ENCODE measurements around the gene TMEM229A.
"Not testable (repeated sequence)": the region's sequence is repeated elsewhere in the genome, so short reads cannot be mapped to it uniquely, and the experiment has no call there.

Gene TMEM229A

DNA sequence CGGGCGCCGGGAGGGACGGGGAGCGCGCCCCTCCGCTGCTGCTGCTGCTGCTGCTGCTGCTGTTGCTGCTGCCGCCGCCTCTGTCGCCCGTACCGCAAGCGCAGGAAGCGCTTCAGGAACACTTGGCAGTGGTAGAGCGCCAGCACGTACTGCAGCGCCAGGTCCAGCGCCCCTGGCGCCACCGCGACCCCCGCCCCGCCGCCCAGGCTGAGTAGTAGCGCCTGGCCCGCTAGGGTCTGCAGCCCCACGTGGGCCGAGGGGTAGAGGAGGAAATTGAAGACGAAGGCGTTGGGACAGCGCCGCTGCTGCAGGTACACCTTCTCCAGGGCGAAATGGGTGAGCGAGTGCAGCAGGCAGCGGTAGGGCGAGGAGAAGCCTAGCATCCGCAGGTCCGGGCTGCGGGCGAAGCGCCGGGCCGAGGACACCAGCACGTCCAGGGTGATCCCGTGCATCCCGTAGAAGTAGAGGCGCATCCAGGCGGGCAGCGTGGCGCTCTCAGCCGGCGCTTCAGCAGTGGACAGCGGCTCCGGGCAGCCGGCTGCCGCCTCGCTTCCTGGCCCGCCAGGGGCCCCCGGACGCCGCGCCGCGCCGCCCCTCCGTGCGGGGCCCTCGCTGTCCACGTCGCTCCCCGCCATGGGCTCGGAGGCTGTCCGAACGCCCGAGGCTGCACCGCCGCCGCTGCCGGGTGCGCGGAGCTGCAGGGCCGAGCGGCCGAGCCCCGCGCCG is at the start of gene TMEM229A:
TSS of gene TMEM229A (minus strand) at position 699 of the 726 bp plus-strand sequence. CDS start at position 635, 64 bp downstream.
- DNase-seq: no peak

DNA sequence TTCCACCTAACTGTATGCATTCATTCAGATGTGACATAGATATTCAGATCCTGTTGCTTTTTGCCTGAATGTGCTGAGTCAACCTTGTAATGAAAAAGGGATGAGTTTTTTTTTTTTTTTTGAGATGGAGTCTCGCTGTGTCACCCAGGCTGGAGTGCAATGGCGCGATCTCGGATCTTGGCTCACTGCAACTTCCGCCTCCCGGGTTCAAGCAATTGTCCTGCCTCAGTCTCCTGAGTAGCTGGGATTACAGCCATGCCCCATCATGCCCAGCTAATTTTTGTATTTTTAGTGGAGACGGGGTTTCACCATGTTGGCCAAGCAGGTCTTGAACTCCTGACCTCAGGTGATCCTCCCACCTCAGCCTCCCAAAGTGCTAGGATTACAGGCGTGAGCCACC is 49.4 kb upstream of the TMEM229A start:
- not testable (repeated sequence) for DNase-seq

DNA sequence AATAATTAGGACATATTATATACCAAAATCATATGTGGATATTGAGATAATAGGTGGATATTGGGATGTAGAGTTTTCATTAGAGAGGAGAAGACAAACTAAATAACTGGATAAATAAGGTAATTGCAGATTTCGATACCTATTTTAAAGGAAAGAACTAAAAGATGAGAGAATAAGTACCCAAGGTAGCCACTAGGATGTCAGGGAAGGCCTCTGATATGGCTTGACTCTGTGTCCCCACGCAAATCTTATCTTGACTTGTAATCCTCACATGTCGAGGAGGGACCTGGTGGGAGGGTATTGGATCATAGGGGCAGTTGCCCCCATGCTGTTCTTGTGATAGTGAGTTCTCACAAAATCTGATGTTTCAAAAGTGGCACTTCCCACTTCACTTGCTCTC is 44.7 kb upstream of the TMEM229A start:
- DNase-seq: no peak

- DNase-seq: no peak
These were observed 44.0 kb upstream of the TMEM229A start for GRCh38 chr7:124076841-124077240.

DNA sequence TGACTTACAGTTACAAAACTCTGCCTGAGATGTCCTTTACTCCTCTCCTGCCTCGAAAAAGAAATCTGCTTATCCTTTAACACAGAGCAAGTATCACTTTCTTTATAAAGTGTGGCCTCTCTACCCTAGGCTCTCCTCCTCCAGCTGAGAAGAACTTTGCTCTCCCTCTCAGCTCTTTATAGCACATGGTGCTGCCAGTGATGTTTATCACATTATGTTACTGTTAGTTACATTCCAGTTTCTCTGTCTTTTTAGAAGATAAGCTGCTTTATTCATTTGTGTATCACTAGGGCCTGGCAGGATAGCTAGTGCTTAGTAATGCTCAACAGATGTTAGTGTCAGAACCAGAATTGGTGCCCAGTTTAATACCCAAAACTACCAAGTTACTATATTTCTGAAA is 41.1 kb upstream of the TMEM229A start:
- no peak for DNase-seq

GRCh38 chr7:124073310-124073645 is 40.4 kb upstream of the TMEM229A start:
- DNase-seq: no peak

DNA sequence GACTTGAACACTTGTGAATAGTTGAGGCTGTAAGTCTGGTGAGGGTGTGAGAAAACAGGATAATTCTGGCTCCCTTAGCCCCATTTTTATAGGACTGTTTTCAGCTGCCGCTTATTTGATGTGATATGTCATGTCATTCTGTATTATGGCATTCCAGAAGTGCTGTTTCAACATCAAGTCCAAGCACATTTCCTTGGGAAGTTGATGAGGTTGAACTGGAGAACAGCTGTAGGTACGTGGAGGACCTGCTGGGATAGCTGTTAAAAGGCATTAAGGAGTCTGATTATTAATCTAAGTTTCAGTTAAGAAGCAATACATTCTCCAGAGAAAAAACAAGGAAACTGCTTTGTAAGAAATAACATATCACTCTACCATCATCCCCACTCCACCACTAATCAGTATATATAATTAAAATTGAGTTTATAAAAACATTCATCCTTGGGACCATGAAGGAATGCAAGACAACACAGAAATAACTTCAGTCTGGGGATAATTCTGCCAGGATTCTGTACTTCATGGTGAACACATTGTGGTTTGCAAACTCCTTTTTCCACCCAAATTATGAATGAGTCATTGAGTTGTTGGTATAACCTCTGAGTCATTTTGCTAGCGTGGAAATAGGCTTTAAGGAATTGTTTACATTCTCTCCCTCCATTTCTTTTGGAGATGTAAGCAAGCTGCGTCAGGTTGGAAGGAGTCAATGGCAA is 39.9 kb upstream of the TMEM229A start:
- DNase-seq: no peak

DNA sequence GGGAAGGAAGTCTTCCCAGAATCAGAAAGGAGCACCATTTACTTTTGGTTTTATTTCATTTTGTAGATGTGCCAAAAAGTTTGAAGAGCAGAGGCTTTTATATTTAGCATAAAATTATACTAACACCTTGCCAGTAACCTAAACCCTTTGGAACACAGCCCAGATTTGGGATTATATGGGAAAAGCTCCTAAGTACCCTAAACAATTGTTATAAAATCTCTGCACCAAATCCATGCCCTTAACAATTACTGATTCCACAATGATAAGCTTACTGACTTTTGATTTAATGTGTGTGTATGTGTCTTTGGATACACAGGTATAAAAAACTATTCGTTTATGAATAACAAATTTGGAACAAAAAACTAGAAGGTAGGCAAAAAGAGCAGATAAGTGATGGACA is 39.0 kb upstream of the TMEM229A start:
- DNase-seq: no peak

DNA sequence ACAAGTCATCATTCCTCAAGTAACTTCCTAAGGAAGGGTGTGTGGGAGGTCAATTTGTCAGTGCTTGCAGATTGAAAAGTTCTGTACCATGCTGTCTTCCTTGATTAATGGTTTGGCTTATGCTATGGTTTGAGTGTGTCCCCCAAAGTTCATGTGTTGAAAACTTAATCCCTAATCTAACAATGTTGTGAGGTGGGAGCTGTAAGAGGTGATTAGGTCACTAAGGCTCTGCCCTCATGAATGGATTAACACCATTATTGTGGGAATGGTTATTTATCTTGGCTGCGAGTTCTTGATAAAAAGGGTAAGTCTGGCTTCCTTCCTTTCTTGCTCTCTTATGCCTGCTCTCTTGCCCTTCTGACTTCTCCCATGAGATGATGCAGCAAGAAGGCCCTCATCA is 29.3 kb upstream of the TMEM229A start:
- no peak for DNase-seq

GRCh38 chr7:124060528-124060927 is 27.7 kb upstream of the TMEM229A start:
- DNase-seq: no peak

- DNase-seq: no peak
These were observed 26.5 kb upstream of the TMEM229A start for GRCh38 chr7:124059375-124059774.

DNA sequence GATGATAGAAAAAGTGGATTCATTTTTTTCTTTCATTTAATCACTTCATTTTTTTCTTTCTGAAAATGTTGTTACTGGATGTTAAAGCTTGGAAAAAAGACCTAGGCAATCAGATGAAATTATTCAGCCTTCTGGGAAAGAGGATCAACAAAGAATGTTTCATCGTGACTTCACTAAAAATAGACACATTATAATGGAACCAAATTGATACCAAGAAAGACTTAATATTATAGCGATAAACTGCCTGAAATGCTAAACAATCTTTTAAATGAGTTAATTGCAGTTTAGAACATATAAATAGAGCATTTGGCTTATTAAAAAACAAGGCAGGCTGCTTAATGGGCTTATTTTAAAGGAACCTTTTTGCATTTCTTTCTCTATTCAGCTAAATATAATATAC is 25.6 kb upstream of the TMEM229A start:
- no peak for DNase-seq

DNA sequence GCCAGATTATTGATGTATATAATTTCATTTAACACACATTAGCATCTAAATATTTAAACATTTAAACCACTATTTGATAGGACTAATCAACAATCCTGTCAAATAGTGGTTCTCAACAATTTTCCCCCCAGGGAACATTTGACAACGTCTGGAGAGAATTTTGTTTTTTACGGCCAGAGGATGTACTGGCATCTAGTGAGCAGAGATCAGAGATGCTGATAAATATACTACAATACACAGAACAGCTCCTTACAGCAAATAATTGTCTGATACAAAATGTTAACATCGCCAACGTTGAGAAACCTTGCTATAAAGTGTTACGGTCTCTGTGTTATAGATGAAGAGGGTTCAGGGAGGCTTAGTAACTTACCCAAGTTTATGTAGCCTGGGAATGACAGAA is 25.0 kb upstream of the TMEM229A start:
- no peak for DNase-seq

DNA sequence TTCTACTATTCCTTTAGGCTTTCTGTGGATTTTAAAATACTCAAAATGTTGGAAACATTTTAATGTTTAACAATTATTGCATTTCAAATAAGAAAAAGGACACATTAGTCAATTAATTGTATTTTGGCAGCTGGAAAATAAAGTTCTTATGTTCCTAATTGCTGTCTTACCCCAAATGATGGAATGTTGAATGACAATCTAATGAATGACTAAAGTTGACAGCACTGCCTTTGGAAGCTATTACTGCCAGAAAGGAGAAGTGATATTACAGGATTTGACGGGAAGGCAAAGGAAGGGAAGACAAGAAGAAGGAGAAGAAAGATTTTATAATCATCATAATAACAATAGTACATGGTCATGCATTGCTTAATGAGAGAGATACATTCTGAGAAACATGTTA is 23.4 kb upstream of the TMEM229A start:
- no peak for DNase-seq

DNA sequence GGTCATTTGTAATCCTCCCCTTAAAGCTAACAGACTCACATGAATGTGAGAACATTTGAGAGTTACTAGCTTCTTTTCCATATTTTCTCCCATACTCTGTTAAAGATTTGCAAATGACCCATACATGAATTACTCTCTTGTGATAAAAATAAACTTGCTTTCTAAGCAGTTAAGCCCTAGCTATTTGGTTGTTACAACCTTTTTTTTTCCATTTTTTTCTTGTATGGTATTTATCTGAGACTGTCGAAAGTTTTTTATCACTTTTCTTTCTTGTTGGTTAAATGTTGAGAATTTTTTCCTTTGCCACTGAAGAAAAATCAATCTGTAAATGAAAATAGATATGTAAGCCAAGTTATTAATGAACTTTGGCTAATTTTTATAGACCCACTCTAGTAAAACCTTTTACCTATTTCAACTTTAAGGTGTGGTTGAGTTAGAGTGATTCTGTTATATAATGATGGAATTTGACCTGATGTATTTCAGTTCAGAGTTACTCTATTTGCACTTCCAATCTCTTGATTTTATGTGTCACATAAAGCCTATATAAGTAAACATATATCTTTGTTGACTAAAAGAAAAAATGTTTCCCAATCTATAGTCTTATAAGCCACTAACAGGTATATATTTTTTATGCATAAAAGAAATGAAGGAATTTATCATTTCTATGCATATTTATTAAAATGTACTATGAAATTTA is 19.0 kb upstream of the TMEM229A start:
- no peak for DNase-seq

- no peak for DNase-seq
These were observed 10.0 kb upstream of the TMEM229A start for GRCh38 chr7:124042826-124043225.

- DNase-seq: no peak
These were observed 8.6 kb upstream of the TMEM229A start for GRCh38 chr7:124041439-124041838.

DNA sequence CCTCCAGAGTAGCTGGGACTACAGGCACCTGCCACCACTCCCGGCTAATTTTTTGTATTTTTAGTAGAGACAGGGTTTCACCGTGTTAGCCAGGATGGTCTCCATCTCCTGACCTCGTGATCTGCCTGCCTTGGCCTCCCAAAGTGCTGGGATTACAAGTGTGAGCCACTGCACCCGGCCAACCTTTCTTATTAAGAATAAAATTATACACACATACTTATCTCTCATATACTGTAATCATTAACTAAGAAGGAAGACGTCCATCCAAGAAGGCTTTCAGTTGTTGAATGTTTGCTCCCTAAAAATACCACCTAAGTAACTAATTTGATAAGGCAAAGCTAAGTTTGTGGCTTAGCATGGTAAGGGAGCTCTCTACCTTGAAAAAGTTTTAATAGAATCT is 5.0 kb upstream of the TMEM229A start:
- DNase-seq: not testable (repeated sequence)

DNA sequence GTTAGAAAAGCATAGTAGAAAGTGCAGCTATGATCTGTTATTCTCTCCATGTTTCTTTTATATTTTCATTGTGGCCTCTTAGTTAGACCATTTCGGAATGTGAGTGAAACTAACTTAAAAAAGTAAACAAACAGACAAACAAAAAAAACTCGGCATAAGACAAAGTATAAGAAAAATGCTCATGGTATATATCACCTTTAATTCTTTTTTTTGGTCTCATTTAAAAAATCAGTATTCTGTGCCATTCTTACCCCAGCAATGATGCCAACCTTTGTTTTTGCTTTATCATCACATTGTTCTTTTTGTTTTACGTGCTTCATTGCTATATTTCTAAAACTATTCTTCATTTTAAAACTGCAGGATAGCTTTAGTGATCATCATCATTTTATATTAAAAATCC is 2.8 kb upstream of the TMEM229A start:
- DNase-seq: no peak

DNA sequence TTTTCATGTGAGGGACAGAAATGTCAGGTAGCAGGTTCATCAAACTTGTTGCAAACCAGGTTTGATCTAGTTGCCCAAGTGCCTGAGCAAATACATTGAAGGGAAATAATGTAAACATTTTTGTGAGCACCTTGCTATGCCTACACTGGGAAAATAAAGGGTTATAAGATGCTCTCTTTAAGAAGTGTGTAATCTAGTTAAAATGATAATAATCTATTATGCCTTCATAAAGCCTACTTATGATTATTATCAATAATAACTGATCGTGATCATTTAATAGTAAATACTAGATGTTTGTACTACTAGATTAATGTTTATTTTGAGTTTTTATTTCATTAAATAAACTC is 1.9 kb upstream of the TMEM229A start:
- no peak for DNase-seq

- no peak for DNase-seq
These were observed 1.2 kb upstream of the TMEM229A start for GRCh38 chr7:124033807-124034753.

DNA sequence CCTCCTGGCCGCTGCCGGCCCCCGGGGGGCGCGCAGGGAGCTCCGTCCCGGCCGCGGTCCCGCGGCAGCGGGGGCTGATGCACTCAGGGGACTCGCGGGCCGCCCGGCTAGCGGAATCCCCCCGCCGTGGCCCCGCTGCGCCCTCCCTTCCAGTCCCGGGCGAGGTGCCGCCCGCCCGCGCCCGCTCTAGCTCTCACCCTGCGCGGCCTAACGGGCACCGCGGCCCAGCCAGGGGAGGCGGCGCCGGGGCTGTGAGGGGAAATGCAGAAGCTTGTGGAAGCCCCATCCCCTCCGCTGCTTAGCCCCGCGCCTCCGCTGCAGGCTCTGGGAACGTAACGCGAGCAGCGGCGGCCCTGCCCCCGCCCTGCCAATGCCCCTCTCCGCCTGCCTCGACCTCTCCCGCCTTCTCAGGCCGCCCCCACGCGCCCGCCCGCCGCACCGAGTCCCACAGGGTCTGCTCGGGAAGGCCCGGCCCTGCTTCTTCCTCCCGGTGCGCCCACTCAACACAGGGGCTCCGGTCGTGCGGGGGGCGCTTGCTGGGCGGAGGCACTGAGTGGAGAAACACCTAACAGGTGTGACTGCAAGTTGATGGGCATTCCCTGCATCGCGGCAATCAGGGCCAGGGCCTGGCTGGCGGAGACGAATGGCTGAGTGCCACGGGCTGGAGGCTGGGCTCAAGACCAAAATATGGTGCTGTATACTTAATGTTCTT is 384 bp upstream of the TMEM229A start:
- DNase-seq: no peak
